DMS 273 treated with DMSO at 0.1 percent for 48 hours (cell line): ENCODE measurements around the gene PWWP2A.
"Not testable (repeated sequence)": the region's sequence is repeated elsewhere in the genome, so short reads cannot be mapped to it uniquely, and the experiment has no call there.

ENCODE experiments used
- DNase-seq: peaks from one replicate; lab custom pipeline; 2025; lab: John Stamatoyannopoulos, UW

Gene PWWP2A

DNA sequence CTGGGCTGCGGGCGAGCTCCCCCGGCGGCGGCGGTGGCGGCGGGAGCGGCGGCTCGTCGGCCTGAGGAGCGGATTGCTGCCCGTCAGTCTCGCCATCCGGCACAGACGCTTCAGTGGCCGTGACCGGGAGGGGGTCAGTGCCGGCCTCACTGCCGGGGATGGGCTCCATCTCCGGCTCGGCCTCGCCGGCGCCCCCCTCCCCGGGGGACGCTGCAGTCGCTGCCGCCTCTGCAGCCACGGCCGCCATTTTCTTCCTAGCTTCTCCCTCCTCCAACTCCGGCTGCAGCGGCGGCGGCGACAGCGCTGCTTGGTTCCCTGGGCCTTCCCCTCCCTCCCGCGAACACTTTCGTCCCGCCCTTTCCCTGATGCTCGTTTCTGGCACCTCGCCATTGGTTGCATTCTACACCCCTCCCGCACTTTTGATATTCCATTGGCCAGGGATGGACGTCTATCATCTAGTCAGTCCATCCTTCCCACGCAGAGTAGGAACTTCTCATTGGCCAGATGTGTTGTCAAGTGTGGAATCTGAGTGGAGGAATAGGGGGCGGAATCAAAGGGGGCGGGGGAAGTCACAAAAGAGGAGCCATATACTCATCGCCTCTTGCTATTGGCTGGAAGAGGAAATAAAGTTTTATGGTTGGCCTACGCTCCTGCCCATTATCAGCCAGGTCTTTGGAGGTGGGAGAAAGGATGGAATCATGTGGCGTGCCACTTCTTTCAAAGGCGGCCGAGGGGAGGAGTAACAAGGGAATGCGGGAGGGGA lies at the start of gene PWWP2A:
PWWP2A (minus strand) TSS at position 309 of the 763 bp plus-strand sequence; CDS start at position 247, 62 bp downstream.
- peak; percentile 99 for DNase-seq

DNA sequence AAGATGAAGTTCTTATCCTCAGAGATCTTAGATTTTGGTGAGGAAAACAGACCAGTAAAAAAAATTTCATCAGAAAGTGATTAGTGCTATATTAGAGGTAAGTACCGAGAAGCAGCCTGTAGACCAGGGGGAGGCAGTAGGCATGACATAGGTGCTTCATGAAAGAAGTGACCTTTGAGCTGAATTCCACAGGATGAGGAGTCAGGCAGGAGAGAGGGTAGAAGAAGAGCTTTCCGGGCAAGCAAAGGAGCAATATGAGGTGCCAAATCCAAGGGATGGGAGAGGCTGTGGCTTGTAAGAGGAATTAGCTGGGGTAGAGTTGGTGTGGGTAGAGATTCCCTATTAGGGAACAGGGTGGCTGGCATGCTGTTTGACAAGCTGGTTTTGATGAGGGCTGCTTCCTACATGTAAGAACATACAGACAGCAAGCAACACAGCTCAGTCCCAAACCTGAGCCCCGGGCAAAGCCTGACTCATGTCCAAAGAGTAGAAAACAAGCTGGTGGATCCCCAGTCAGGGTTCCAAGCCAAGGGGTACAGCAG lies 48.4 kb upstream of the PWWP2A start:
- DNase-seq: no peak

GRCh38 chr5:160166973-160167623 lies 47.8 kb upstream of the PWWP2A start:
- no peak for DNase-seq

DNA sequence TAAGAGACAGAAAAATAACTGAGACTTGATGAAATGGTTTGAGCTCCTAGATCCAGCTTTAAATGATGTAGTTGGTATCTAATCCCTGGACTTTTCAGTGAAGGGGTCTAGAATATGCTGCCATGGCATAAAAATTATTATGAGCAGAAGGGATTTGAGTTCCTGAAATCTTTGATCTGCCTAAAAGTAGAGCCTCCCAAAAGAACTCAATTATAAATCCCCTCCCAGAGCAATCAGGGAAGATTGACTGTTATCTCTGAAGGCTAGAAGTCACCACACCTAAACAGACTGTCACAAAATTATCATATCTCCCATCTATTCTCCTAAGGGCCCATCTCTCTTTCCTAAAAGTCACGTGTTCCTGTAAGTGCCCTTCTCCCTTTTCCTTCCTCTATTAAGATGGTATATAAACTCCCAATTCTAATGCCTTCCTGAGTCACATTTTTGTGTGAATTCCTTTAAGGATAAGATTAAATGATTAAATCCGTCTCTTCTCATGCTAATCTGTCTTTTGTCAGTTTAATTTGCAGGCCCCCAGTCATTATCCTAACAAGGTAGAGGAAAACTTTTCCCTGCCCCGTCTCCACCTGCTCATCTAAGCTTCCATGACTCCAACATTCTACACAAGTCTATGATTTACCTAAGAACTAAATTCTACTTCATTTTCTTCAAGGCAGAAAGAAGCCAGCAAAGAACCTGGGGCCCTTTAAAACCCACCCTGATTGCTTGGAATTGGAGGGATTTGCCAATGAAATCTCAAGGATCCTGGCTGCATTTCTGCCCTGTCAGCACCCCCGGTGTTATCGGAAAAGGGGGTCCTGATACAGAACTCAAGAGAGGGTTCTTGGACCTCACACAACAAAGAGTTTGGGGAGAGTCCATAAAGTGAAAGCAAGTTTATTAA lies 47.1 kb upstream of the PWWP2A start:
- DNase-seq: no peak

- DNase-seq: peak; percentile 98
Measured at GRCh38 chr5:160165137-160166068, 46.2 kb upstream of the PWWP2A start.

DNA sequence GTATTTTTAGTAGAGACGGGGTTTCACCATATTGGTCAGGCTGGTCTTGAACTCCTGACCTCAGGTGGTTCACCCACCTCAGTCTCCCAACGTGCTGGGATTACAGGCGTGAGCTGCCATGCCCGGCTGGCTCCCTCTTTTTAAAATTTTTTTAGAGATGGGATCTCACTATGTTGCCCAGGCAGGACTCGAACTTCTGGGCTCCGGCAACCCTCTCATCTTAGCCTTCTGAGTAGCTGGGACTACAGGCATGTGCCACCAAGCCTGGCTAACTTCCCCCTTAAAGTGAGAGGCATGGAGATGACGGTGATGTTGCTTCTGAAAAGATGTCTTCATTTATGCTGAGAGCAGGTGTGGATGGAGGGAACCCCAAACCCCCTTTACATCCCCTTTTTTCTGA lies 43.7 kb upstream of the PWWP2A start:
- no peak for DNase-seq

- DNase-seq: no peak
Measured at GRCh38 chr5:160161626-160162025, 42.4 kb upstream of the PWWP2A start.

DNA sequence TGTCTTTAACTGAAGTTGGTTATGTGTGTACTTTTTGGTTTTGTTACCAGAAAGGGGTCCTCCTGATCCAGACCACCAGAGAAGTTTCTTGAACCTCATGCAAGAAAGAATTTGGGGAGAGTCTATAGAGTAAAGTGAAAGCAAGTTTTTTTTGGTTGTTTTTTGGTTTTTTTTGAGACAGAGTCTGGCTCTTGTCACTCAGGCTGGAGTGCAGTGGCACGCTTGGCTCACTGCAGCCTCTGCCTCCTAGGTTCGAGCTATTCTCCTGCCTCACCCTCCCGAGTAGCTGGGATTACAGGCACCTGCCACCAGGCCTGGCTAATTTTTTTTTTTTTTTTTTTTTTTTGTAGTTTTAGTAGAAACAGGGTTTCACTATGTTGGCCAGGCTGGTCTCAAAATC lies 41.6 kb upstream of the PWWP2A start:
- not testable (repeated sequence) for DNase-seq

- no peak for DNase-seq
Measured at GRCh38 chr5:160159991-160160792, 40.9 kb upstream of the PWWP2A start.

DNA sequence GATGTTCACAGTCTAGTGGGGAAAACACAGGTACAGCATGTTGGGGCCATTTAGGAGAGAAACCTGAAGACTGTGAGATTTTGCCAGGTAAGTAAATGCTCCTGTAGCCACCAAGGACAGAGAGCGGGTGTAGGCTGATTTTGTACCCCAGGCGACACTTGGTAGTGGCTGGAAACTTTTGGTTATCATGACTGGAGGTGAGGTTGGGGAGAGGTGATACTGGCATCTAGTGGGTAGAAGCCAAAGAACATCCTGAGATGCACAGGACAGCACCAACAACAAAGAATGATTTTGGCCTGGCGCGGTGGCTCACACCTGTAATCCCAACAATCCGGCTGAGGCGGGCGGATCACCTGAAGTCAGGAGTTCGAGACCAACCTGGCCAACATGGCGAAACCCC lies 38.8 kb upstream of the PWWP2A start:
- DNase-seq: no peak

DNA sequence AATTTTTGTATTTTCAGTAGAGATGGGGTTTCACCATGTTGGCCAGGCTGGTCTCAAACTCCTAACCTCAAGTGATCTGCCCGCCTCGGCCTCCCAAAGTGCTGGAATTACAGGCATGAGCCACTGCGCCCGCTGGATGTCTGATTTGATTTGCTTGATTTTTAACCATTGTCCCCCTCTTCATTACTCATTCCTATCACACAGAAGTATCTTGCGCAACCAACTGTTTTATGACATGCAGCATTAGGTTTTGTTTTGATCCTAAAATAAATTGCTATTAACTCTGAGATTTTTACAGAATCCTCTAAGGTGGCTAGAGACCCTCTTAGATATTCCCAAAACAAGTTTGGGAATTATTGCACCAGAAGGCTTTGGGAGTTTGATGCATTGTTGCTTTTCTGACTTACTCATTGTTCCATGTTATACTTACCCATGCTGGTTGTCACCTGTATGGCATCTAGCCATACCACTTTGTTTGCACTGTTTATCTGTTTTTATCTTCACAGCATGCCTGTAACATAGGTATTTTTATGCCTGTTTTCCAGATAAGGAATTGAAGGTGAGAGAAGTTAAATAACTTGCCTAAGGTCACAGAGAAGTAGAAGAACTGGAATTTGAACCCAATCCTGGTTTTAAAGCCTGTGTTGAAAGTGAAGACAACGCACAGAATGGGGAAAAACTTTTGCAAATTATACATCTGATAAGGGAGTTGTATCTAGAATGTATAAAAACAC lies 35.9 kb upstream of the PWWP2A start:
- no peak for DNase-seq

DNA sequence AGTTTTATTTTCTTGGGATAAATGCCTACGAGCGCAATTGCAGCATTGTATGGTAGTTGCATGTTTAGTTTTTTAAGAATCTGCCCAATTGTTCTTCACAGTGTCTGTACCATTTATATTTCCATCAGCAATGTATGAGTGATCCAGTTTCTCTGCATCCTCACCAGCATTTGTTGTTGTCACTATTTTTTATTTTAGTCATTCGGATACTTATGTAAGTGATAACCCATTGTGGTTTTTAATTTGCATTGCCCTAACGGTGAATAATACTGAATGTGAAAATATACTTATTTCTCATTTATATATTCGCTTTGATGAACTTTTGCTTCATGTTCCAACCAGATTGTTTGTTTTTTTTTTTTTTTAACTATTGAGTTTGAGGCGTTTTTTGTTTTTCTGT lies 33.7 kb upstream of the PWWP2A start:
- no peak for DNase-seq

DNA sequence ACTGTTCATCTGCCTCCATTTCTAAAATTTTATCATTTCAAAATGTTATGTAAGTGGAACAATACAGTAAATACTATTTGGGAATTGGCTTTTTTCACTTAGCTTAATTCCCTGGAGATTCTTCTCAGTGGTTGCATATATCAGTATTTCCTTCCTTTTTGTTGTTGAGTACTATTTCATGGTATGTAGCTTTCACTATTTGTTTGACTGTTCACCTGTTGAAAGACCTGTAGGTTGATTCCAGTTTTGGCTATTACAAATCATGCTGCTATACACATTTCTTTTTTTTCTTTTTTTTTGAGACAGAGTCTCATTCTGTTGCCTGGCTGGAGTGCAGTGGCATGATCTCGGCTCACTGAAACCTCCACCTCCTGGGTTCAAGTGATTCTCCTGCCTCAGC lies 33.0 kb upstream of the PWWP2A start:
- DNase-seq: no peak

- DNase-seq: no peak
Measured at GRCh38 chr5:160151017-160151416, 31.8 kb upstream of the PWWP2A start.

- no peak for DNase-seq
Measured at GRCh38 chr5:160150381-160150780, 31.1 kb upstream of the PWWP2A start.

GRCh38 chr5:160144436-160144835 lies 25.2 kb upstream of the PWWP2A start:
- not testable (repeated sequence) for DNase-seq

DNA sequence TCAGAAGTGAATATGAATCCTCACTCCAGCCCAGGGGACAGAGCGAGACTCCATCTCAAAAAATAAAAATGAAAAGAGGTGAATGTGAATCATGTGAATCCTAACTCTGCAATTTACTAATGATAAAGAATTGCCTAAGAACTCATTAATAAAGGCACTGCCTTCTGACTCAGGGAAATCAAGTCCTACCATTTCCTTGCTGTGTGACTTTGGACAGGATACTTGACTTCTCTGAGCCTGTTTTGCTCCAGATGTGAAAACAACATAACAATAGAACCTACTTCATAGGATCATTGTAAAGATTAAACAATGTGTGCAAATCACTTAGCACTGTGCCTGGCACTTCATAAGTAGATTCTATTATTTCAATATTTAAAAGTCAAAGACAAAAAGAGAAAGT lies 15.1 kb upstream of the PWWP2A start:
- no peak for DNase-seq

- DNase-seq: no peak
Measured at GRCh38 chr5:160133918-160134304, 14.7 kb upstream of the PWWP2A start.

GRCh38 chr5:160133071-160133917 lies 14.0 kb upstream of the PWWP2A start:
- no peak for DNase-seq
